HT1080 (cell line): Measurements from ENCODE around the gene IRX4. TPM values are rescaled to one million over a fixed set of nuclear protein-coding genes. Genes with fewer than 3 reads are reported as not detected.

ENCODE experiments used
- DNase-seq: peaks from one replicate; pipeline ENCODE4 v3.0.0-alpha.2; 2015; ENCODE audit warnings: low read depth
- polyA plus RNA-seq, 2 experiments: library from polyadenylated mRNA; depleted of rRNA; stranded (reverse); fragments of >200 nt; gene quantifications; 2 replicates each; pipeline ENCODE4 v1.2.3, GENCODE V29; 2015
- total RNA-seq: library from RNA; depleted of rRNA; stranded (reverse); fragments of >200 nt; shearing (Covaris generic); gene quantifications from 2 replicates; pipeline ENCODE4 v1.2.3, GENCODE V29; 2014; rRNA removed

IRX4 gene
- not detected in 2 replicates for total RNA-seq
- polyA plus RNA-seq (2015; cell fraction: cytosol; rRNA removed) = 0.06 TPM in 1 of 2 replicates, not detected in the other
- polyA plus RNA-seq (2015; cell fraction: nucleus; rRNA removed) = 0.14 TPM in 1 of 2 replicates, not detected in the other

- no peak for DNase-seq
Observed at GRCh38 chr5:1882337-1883119, at the start of gene IRX4. IRX4 (minus strand) TSS chr5:1882925; CDS start chr5:1882647, 278 bp downstream.

GRCh38 chr5:1931604-1932231 is 49.0 kb upstream of the IRX4 start:
- no peak for DNase-seq

- DNase-seq = no peak
Observed at GRCh38 chr5:1930880-1931603, 48.3 kb upstream of the IRX4 start.

- DNase-seq = no peak
Observed at GRCh38 chr5:1930501-1930879, 47.8 kb upstream of the IRX4 start.

- no peak for DNase-seq
Observed at GRCh38 chr5:1929108-1929991, 46.6 kb upstream of the IRX4 start.

GRCh38 chr5:1926471-1927341 is 44.0 kb upstream of the IRX4 start:
- DNase-seq = no peak

- no peak for DNase-seq
Observed at GRCh38 chr5:1926071-1926440, 43.3 kb upstream of the IRX4 start.

GRCh38 chr5:1925111-1926070 is 42.7 kb upstream of the IRX4 start:
- no peak for DNase-seq

GRCh38 chr5:1923766-1924165 is 41.0 kb upstream of the IRX4 start:
- no peak for DNase-seq

- no peak for DNase-seq
Observed at GRCh38 chr5:1923341-1923740, 40.6 kb upstream of the IRX4 start.

- DNase-seq = no peak
Observed at GRCh38 chr5:1921711-1922110, 39.0 kb upstream of the IRX4 start.

- no peak for DNase-seq
Observed at GRCh38 chr5:1919750-1920149, 37.0 kb upstream of the IRX4 start.

- DNase-seq = no peak
Observed at GRCh38 chr5:1919209-1919566, 36.5 kb upstream of the IRX4 start.

- DNase-seq = no peak
Observed at GRCh38 chr5:1918488-1919208, 35.9 kb upstream of the IRX4 start.

GRCh38 chr5:1917830-1918487 is 35.2 kb upstream of the IRX4 start:
- no peak for DNase-seq

- no peak for DNase-seq
Observed at GRCh38 chr5:1916041-1917001, 33.6 kb upstream of the IRX4 start.

GRCh38 chr5:1915316-1915715 is 32.6 kb upstream of the IRX4 start:
- no peak for DNase-seq
